GM18951 (cell line): ENCODE results near the gene FAM83E.

ENCODE experiments used
- POLR2A ChIP-seq: IDR thresholded peaks from 4 replicates; pipeline ENCODE4 v1.6.1; 2011; ENCODE audit warnings: mild to moderate bottlenecking; ENCODE audit not compliant: insufficient read length, insufficient read depth; ENCODE audit errors: extremely low read depth
- in situ Hi-C: fragments of 300-500 bp; cut with MboI; formaldehyde crosslinking; loops from one replicate; pipeline ENCODE4 v1.12.0; 2022; ENCODE audit warnings: low sequenced_read_pairs, mixed read lengths, inconsistent platforms; ENCODE audit not compliant: unreplicated experiment

Gene FAM83E

GRCh38 chr19:48614436-48615230, at the start of gene FAM83E:
FAM83E (minus strand) TSS chr19:48615076; CDS start chr19:48613372, 1,704 bp downstream.
- in situ Hi-C loops, result no loop called here
- peak; percentile 43 for TF ChIP-seq POLR2A

- TF ChIP-seq POLR2A, result no peak
- in situ Hi-C loops, result no loop called here
These were observed 49.6 kb upstream of the FAM83E start for GRCh38 chr19:48664476-48664875.

GRCh38 chr19:48663667-48664066, 48.8 kb upstream of the FAM83E start:
- no peak for TF ChIP-seq POLR2A
- in situ Hi-C loops, result no loop called here

GRCh38 chr19:48661711-48662090, 46.8 kb upstream of the FAM83E start:
- in situ Hi-C loops, result no loop called here
- no peak for TF ChIP-seq POLR2A

- TF ChIP-seq POLR2A, result peak; percentile 32
- in situ Hi-C loops, result no loop called here
These were observed 46.2 kb upstream of the FAM83E start for GRCh38 chr19:48660852-48661710.

GRCh38 chr19:48659768-48660167, 44.9 kb upstream of the FAM83E start:
- in situ Hi-C loops, result loop anchor here (10.0 kb wide), 1 partner anchor 325 kb away; no protein-coding TSS in a partner anchor
- TF ChIP-seq POLR2A, result no peak

GRCh38 chr19:48658483-48658882, 43.6 kb upstream of the FAM83E start:
- in situ Hi-C loops, result loop anchor here (10.0 kb wide), 1 partner anchor 326 kb away; no protein-coding TSS in a partner anchor
- TF ChIP-seq POLR2A, result no peak

- in situ Hi-C loops, result loop anchor here (10.0 kb wide), 1 partner anchor 327 kb away; no protein-coding TSS in a partner anchor
These were observed 43.0 kb upstream of the FAM83E start for GRCh38 chr19:48657828-48658227.

- TF ChIP-seq POLR2A, result no peak
- in situ Hi-C loops, result loop anchor here (10.0 kb wide), 1 partner anchor 328 kb away; no protein-coding TSS in a partner anchor
These were observed 42.1 kb upstream of the FAM83E start for GRCh38 chr19:48656840-48657474.

GRCh38 chr19:48654299-48655059, 39.6 kb upstream of the FAM83E start:
- in situ Hi-C loops, result loop anchor here (10.0 kb wide), 1 partner anchor 330 kb away; no protein-coding TSS in a partner anchor
- no peak for TF ChIP-seq POLR2A

GRCh38 chr19:48651683-48652048, 36.8 kb upstream of the FAM83E start:
- TF ChIP-seq POLR2A, result no peak
- in situ Hi-C loops, result loop anchor here (10.0 kb wide), 1 partner anchor 333 kb away; no protein-coding TSS in a partner anchor

- TF ChIP-seq POLR2A, result no peak
These were observed 36.3 kb upstream of the FAM83E start for GRCh38 chr19:48650974-48651682.

More at GRCh38 chr19:48650974-48651682, 36.3 kb upstream of the FAM83E start:
- in situ Hi-C loops, result loop anchor here (10.0 kb wide), 1 partner anchor 334 kb away; no protein-coding TSS in a partner anchor
